Esophagus muscularis mucosa (tissue), 3 donors: Measurements from ENCODE around the gene KLHDC4.

ENCODE experiments used
- CTCF ChIP-seq, 3 experiments: fragments of 200-600 bp in 2 of 3; fragments of 450-650 bp in 1 of 3; sonication (generic) in 2 of 3; IDR thresholded peaks; one replicate each; pipeline ENCODE4 v1.5.1; 2017 to 2019; ENCODE audit warnings: antibody characterized with exemption in 3 of 3, mild to moderate bottlenecking in 2 of 3, moderate library complexity in 1 of 3
- POLR2AphosphoS5 ChIP-seq, 2 donors: sonication (generic); formaldehyde crosslinking; IDR thresholded peaks; one replicate each; pipeline ENCODE4 v1.6.1; 2017; ENCODE audit warnings: antibody characterized with exemption in 2 of 2

GRCh38 chr16:87701078-87701460 lies 64.7 kb downstream of the KLHDC4 start:
- no peak for TF ChIP-seq CTCF (IDR thresholded peaks at IDR 0.05)
- no peak for TF ChIP-seq POLR2AphosphoS5 (IDR thresholded peaks at IDR 0.05)
